Liver (tissue), 9 donors: ENCODE measurements around the gene ALCAM. TPM values are rescaled to one million over a fixed set of nuclear protein-coding genes. Genes with fewer than 3 reads are reported as not detected.

Source experiments
- DNase-seq: peaks from one replicate; pipeline ENCODE4 v3.0.0-alpha.2; 2017; ENCODE audit warnings: low spot score
- H3K27ac ChIP-seq, 2 donors: one replicate each; pipeline ENCODE4 v1.7.0; 2013; ENCODE audit warnings: inconsistent platforms in 2 of 2, low read length in 2 of 2, control low read depth in 1 of 2, low read depth in 1 of 2, mild to moderate bottlenecking in 1 of 2
- H3K27me3 ChIP-seq, 4 donors: one replicate each; pipeline versions ENCODE4 v1.6.1 to v1.7.0; 2013; ENCODE audit warnings: low read length in 3 of 4, inconsistent platforms in 1 of 4, mild to moderate bottlenecking in 1 of 4, moderate library complexity in 1 of 4; ENCODE audit not compliant: control insufficient read depth in 4 of 4, insufficient read depth in 4 of 4
- H3K36me3 ChIP-seq, 4 donors: one replicate each; pipeline versions ENCODE4 v1.6.1 to v1.7.0; 2013; ENCODE audit warnings: low read length in 3 of 4, mild to moderate bottlenecking in 3 of 4, low read depth in 1 of 4, moderate library complexity in 1 of 4; ENCODE audit not compliant: control insufficient read depth in 4 of 4, insufficient read depth in 3 of 4
- H3K4me1 ChIP-seq, 4 donors: one replicate each; pipeline versions ENCODE4 v1.6.1 to v1.7.0; 2013; ENCODE audit warnings: low read length in 3 of 4, mild to moderate bottlenecking in 3 of 4, moderate library complexity in 1 of 4; ENCODE audit not compliant: control insufficient read depth in 4 of 4, insufficient read depth in 4 of 4
- H3K4me3 ChIP-seq, 3 donors: one replicate each; pipeline versions ENCODE4 v1.6.1 to v1.7.0; 2013; ENCODE audit warnings: low read length in 3 of 3, control low read depth in 1 of 3, low read depth in 1 of 3, mild to moderate bottlenecking in 1 of 3
- H3K9ac ChIP-seq, 2 donors: one replicate each; pipeline ENCODE4 v1.7.0; 2013; ENCODE audit warnings: low read length in 2 of 2, mild to moderate bottlenecking in 2 of 2, moderate library complexity in 2 of 2, control low read depth in 1 of 2, low read depth in 1 of 2
- H3K9me3 ChIP-seq, 4 donors: one replicate each; pipeline versions ENCODE4 v1.6.1 to v1.7.0; 2013; ENCODE audit warnings: low read length in 3 of 4; ENCODE audit not compliant: control insufficient read depth in 4 of 4
- ATF3 ChIP-seq: IDR thresholded peaks from 2 replicates; pipeline ENCODE4 v1.6.1; 2016; ENCODE audit warnings: antibody characterized with exemption
- EGR1 ChIP-seq, 2 donors: IDR thresholded peaks; 2 replicates each; pipeline ENCODE4 v1.6.1; 2016 to 2018; ENCODE audit warnings: antibody characterized with exemption in 2 of 2, low read depth in 2 of 2
- FOXA1 ChIP-seq: IDR thresholded peaks from 2 replicates; pipeline ENCODE4 v1.6.1; 2016; ENCODE audit warnings: antibody characterized with exemption
- FOXA2 ChIP-seq: IDR thresholded peaks from 2 replicates; pipeline ENCODE4 v1.6.1; 2016; ENCODE audit warnings: antibody characterized with exemption
- GABPA ChIP-seq, 2 donors: IDR thresholded peaks in 1 of 2; conservative IDR thresholded peaks in 1 of 2; 2 replicates each; pipeline ENCODE4 v1.6.1; 2016; ENCODE audit warnings: antibody characterized with exemption in 2 of 2, mild to moderate bottlenecking in 1 of 2, moderate library complexity in 1 of 2
- HNF4A ChIP-seq, 2 donors: conservative IDR thresholded peaks; 2 replicates each; pipeline ENCODE4 v1.6.1; 2016; ENCODE audit warnings: antibody characterized with exemption in 2 of 2, mild to moderate bottlenecking in 2 of 2
- HNF4G ChIP-seq: IDR thresholded peaks from 2 replicates; pipeline ENCODE4 v1.6.1; 2016; ENCODE audit warnings: antibody characterized with exemption
- JUND ChIP-seq, 2 donors: IDR thresholded peaks; 2 replicates each; pipeline ENCODE4 v1.6.1; 2016; ENCODE audit warnings: antibody characterized with exemption in 2 of 2
- NR2F2 ChIP-seq: IDR thresholded peaks from 2 replicates; pipeline ENCODE4 v1.6.1; 2016; ENCODE audit warnings: antibody characterized with exemption
- RAD21 ChIP-seq, 2 donors: IDR thresholded peaks; 2 replicates each; pipeline ENCODE4 v1.6.1; 2016; ENCODE audit warnings: antibody characterized with exemption in 2 of 2, mild to moderate bottlenecking in 2 of 2
- REST ChIP-seq: IDR thresholded peaks from 2 replicates; pipeline ENCODE4 v1.6.1; 2016; ENCODE audit warnings: antibody characterized with exemption, mild to moderate bottlenecking
- RXRA ChIP-seq, 2 donors: IDR thresholded peaks; 2 replicates each; pipeline ENCODE4 v1.6.1; 2017 to 2018; ENCODE audit warnings: antibody characterized with exemption in 2 of 2, mild to moderate bottlenecking in 1 of 2
- SP1 ChIP-seq: IDR thresholded peaks from 2 replicates; pipeline ENCODE4 v1.6.1; 2018; ENCODE audit warnings: antibody characterized with exemption, mild to moderate bottlenecking
- TAF1 ChIP-seq: conservative IDR thresholded peaks from 2 replicates; pipeline ENCODE4 v1.6.1; 2016; ENCODE audit warnings: antibody characterized with exemption, mild to moderate bottlenecking
- YY1 ChIP-seq: IDR thresholded peaks from 2 replicates; pipeline ENCODE4 v1.6.1; 2016; ENCODE audit warnings: antibody characterized with exemption, mild to moderate bottlenecking
- ZBTB33 ChIP-seq: IDR thresholded peaks from 2 replicates; pipeline ENCODE4 v1.6.1; 2016; ENCODE audit warnings: antibody characterized with exemption
- WGBS: extraction: QIAGEN DNeasy Blood & Tissue Kit; methylation state at CpG from one replicate; pipeline ENCODE4 v1.1.7; 2013; 5-methylcytosine and 5-hydroxymethylcytosine counted together
- polyA plus RNA-seq, 2 donors: library from polyadenylated mRNA; stranded (reverse) in 1 of 2; unstranded in 1 of 2; fragments of 200-250 nt in 1 of 2; fragments of >200 nt in 1 of 2; fragmentation: Nextera tagmentation in 1 of 2; extraction: Ambion mirVana in 1 of 2; gene quantifications; one replicate each; pipeline versions ENCODE4 v1.2.1 to v1.2.3, GENCODE V29; 2013 to 2015
- total RNA-seq, 2 donors: library from RNA; depleted of rRNA; stranded (reverse); fragments of >200 nt; gene quantifications; one replicate each; pipeline ENCODE4 v1.2.3, GENCODE V29; 2014
- TF ChIP-seq, protein P1 (sequence below): IDR thresholded peaks from 2 replicates; pipeline ENCODE4 v1.6.1; 2016; ENCODE audit warnings: antibody characterized with exemption
- TF ChIP-seq, protein P2 (sequence below): fragments of 150-350 bp; IDR thresholded peaks from 2 replicates; pipeline ENCODE4 v1.5.1; 2017; ENCODE audit warnings: improper control_type of control experiment, low read depth, low read length; ENCODE audit not compliant: missing input control
- donor health status: healthy.
- donor health status: healthy.
- donor health status: healthy.
- donor health status: healthy.
- donor health status: healthy.

Gene ALCAM
- total and polyA plus RNA-seq, 4 donors = 14.2 to 62.0 (median 32.3) TPM

DNA sequence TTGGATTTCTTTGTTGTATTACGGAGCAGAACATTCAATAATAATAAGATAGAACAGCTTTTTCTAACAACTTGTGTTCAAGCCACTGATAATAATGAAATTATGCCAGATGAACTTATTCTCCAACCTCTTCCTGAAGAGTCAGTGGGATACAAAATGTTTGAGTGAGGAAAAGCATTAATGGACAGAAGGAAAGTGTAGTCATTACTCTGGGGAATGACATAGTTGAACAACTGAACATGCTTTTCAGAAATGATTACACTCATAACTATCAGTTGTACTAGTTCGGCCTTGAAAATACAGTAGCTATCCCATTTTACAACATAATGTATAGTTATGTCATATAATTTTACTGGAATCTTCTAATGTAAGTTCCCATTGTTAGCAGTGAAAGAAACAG is 55.9 kb downstream of the ALCAM start:
- TF ChIP-seq RAD21 (IDR thresholded peaks at IDR 0.05) (no peak), REST (no peak), RXRA (IDR thresholded peaks at IDR 0.05) (no peak), EGR1 (IDR thresholded peaks at IDR 0.05; ENCODE audit: low read depth in 2 of 2) (no peak), TAF1 (no peak), SP1 (no peak), JUND (IDR thresholded peaks at IDR 0.05) (no peak), FOXA1 (no peak), GABPA (IDR thresholded peaks at IDR 0.05 in 1 of 2, conservative IDR thresholded peaks at IDR 0.05 in 1 of 2) (no peak), YY1 (no peak), ATF3 (no peak), HNF4G (no peak), HNF4A (conservative IDR thresholded peaks at IDR 0.05) (no peak), NR2F2 (no peak), FOXA2 (no peak), ZBTB33 (no peak)
- TF ChIP-seq, protein P1, sequence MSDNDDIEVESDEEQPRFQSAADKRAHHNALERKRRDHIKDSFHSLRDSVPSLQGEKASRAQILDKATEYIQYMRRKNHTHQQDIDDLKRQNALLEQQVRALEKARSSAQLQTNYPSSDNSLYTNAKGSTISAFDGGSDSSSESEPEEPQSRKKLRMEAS = no peak
- TF ChIP-seq, protein P2, sequence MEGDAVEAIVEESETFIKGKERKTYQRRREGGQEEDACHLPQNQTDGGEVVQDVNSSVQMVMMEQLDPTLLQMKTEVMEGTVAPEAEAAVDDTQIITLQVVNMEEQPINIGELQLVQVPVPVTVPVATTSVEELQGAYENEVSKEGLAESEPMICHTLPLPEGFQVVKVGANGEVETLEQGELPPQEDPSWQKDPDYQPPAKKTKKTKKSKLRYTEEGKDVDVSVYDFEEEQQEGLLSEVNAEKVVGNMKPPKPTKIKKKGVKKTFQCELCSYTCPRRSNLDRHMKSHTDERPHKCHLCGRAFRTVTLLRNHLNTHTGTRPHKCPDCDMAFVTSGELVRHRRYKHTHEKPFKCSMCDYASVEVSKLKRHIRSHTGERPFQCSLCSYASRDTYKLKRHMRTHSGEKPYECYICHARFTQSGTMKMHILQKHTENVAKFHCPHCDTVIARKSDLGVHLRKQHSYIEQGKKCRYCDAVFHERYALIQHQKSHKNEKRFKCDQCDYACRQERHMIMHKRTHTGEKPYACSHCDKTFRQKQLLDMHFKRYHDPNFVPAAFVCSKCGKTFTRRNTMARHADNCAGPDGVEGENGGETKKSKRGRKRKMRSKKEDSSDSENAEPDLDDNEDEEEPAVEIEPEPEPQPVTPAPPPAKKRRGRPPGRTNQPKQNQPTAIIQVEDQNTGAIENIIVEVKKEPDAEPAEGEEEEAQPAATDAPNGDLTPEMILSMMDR = no peak
- WGBS = 96% methylated on average over 2 of the region's 2 CpGs
- H3K9ac ChIP-seq = no peak overlapping the region
- no peak overlapping the region for H3K4me3 ChIP-seq
- no peaks in the 10 kb centered on the region for H3K9me3 ChIP-seq
- H3K36me3 ChIP-seq = no peaks in the 10 kb centered on the region
- no peaks in the 10 kb centered on the region for H3K27me3 ChIP-seq
- DNase-seq = no peak
- no peak overlapping the region for H3K27ac ChIP-seq
- H3K4me1 ChIP-seq = peaks cover 0 to 11% (median 0%) of the 10 kb centered on the region in 4 donors
